K562 (cell line): ENCODE results near the gene TRIP6. TPM values are rescaled to one million over a fixed set of nuclear protein-coding genes. Genes with fewer than 3 reads are reported as not detected.

Source experiments
- MAFK ChIP-seq: IDR thresholded peaks from 2 replicates; pipeline ENCODE4 v1.6.1; 2011; ENCODE audit warnings: low read length, improper control_type of control experiment
- MED1 ChIP-seq: sonication (generic); formaldehyde crosslinking; IDR thresholded peaks from 2 replicates; pipeline ENCODE4 v1.8.1; 2023; ENCODE audit warnings: missing genetic modification reagents, borderline replicate concordance
- SRSF3 ChIP-seq: fragments of 200-400 bp; formaldehyde crosslinking; IDR thresholded peaks from 2 replicates; pipeline ENCODE4 v1.6.1; 2016; ENCODE audit warnings: mild to moderate bottlenecking, low read length, moderate library complexity; ENCODE audit not compliant: insufficient read depth
- THRA ChIP-seq: fragments of 450-650 bp; IDR thresholded peaks from 2 replicates; pipeline ENCODE4 v1.6.1; 2017; ENCODE audit warnings: mild to moderate bottlenecking, moderate library complexity
- TSHZ1 ChIP-seq: fragments of 250-450 bp; sonication (Bioruptor Pico); IDR thresholded peaks from 2 replicates; pipeline ENCODE4 v1.4.0; 2020; ENCODE audit warnings: mild to moderate bottlenecking, moderate library complexity
- ZZZ3 ChIP-seq: fragments of 450-650 bp; IDR thresholded peaks from 2 replicates; pipeline ENCODE4 v1.6.1; 2016; ENCODE audit warnings: antibody characterized with exemption, mild to moderate bottlenecking, moderate library complexity
- polyA plus RNA-seq, 8 experiments: library from polyadenylated mRNA; depleted of rRNA in 4 of 8; stranded (reverse) in 5 of 8; unstranded in 3 of 8; fragments of >200 nt; fragmentation: Nextera tagmentation in 2 of 8; fragmentation: Illumina TruSeq in 1 of 8; extraction: Ambion mirVana in 2 of 8; extraction: Trizol in 1 of 8; gene quantifications; 2 replicates each; pipeline versions ENCODE4 v1.2.1 to v1.2.3, GENCODE V29; 2011 to 2014; ENCODE audit warnings: inconsistent platforms in 1 of 8, missing spikeins in 1 of 8
- total RNA-seq, 7 experiments: library from RNA; depleted of rRNA in 6 of 7; stranded (reverse); fragments of >200 nt in 6 of 7; fragmentation: Illumina TruSeq in 2 of 7; extraction: Trizol in 2 of 7; gene quantifications; 2 replicates each; pipeline versions ENCODE4 v1.2.1 to v1.2.3, GENCODE V29; 2011 to 2021; ENCODE audit warnings: low replicate concordance in 1 of 7

TRIP6 gene
- total and polyA plus RNA-seq, 9 of the 15 experiments (the other 6 are each of a cell fraction or from before 2014, with no cell fraction given): 5.9 to 141 (median 54.0) TPM

- TF ChIP-seq TSHZ1: no peak
- TF ChIP-seq THRA: no peak
- TF ChIP-seq SRSF3: no peak
- TF ChIP-seq MED1: no peak
- TF ChIP-seq MAFK: no peak
- TF ChIP-seq ZZZ3: no peak
Measured at GRCh38 chr7:100897772-100898454, 30.7 kb downstream of the TRIP6 start (continued).
